HG03139 (cell line): ENCODE data around the gene GPC6.

Source experiments
- ATAC-seq: cut with Tn5 transposase; IDR thresholded peaks from one replicate; pipeline ENCODE4 v1.9.1; 2021; ENCODE audit not compliant: unreplicated experiment

Gene GPC6

DNA sequence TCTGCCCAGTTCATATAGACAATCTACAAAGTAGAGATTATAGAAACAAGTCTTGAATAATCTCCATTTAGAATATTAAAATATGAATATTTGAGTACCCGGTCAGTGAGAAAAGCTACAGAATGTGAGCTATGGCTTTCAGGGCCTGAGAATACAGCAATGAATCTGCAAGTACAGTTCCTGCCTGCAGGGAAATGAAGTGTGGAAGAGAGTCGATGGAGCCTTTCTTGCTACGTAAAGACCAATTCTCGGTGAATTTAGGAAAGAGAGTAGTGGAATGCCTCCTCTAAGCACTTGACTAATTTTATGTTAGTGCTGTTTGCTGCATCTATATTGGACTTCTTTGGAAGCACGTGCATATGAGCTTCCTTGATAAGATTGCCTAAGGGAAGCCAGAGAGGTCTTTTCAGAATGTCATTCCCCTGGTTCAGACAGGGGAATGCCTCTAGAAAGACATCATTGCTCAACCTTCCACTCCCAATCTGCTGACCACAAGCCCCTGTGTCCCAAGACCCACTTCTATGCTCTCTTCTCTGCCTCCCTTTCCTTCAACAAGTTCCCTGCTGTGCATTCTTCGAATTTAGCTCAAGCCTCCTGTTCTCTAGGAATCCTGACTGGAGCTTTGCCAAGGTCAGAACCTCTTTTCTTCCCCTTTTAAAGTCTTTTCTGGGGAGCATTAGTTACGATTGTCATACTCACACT, 41.9 kb downstream of the GPC6 start:
- no peak for ATAC-seq

DNA sequence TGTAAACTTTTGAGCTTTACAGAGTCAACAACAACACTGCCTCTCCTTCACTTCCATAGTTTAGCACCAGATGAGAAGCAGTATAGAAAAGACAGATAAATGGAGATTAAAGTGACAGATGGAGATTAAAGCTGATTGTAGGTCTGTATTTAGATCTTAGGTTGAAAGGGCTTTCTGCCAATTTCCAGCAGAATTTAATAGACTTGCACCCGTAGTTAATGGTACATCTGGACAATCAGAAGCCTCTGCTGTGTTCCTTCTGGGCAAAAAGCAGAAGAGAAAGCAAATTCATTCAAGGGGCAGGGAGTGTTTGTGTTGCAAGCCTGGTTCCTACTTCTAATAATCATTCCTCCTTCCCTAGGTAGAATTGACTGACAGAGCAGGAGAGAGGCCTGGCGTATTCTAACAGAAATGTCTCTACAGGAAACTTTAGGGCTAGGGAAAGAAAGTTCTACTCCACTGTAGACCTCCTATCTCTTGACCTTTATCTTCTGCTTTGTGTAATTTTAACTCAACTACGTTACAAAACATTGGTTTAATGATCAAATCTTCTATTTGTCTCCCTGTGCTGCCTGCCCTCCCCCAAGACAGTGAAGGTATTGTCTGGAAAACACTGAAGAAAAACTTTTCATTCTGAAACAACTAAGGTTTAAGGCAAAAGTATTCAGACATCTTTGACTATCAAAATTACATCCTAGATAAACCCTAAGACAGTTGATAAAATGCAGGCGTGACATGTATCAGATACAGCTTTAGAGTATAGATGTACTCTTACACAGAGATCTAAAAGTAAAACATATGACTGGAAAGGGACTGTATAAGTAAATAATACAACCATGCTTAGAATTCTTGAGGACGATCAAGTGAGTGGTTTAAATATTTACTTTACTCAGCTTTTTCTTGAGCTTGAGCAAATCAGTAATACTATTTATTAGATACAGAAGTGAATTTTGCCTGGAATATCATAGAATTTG, 44.4 kb downstream of the GPC6 start:
- no peak for ATAC-seq

DNA sequence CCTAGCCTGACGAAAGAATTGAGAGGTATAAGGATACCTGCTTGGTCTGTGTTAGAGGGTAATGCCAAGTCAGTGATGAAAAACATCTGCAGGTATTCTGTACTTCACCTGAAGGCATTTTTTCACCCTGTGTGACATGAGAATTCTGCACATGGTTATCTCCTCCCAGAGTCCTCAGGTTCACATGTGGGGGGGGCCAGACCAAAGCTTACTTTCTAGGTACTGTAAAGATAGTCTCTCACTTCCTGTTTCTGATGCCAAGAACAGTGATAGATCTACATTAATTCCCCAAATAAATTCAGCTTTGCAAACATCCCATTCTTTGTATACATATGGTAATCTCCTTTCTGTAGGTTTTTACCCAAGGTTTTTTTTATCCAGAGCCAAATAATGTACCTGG, 53.4 kb downstream of the GPC6 start:
- no peak for ATAC-seq

GRCh38 chr13:93280688-93281087, 54.1 kb downstream of the GPC6 start:
- ATAC-seq = no peak

DNA sequence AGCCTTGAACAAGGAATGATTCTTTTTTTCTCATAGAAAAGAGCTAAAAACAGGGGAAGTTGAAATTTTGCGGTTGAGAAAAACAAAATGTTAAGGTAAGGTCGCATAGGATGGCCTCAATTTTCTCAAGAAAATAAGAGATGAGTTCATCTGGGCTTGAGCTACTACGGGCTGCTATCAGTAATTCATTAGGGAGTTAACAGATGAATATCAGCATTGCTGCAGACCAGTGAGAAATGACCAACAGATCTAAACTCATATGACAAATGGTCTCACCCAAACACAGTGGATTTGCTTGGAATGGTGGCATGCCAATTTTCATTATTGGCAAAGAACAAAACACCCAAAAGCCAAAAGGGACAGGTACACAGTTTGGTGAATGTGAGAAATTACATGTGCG, 56.6 kb downstream of the GPC6 start:
- no peak for ATAC-seq

DNA sequence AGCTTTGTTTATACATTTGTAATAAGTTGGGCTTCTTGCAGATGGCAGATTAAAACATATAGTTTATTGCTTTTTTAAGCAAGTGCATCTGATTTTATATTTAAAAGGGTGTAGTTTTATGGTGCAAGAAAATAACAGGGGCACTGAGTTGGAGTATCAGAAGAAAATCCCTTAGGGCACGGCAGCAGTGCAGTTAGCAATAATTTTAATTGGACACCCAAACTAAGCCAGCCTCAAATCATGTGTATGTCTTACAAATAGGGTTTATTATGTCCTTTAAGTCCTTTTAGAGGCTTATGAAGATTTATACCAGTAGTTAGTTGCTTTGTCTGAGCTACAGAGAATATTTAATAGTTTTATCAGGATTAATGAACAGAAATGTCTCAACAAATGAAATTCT, 57.5 kb downstream of the GPC6 start:
- ATAC-seq = no peak

GRCh38 chr13:93286047-93286446, 59.4 kb downstream of the GPC6 start:
- ATAC-seq = no peak

DNA sequence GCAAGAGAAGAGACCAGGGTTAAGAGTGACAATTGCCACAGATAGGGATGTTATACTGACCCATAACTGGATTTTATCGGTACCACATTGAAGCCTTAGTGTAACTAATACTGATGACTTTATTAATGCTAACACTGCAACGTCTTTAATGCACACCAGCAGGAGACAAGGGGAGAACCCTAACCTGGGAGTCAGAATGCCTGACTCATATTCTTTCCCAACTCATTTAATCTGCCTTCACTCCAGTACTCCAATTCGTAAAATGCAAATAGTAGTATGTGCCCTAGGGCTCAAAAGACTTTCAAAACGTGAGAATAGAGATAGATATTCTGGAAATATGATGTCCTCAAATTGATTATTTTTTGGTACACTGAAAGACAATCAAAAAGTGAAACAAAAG, 62.4 kb downstream of the GPC6 start:
- ATAC-seq = no peak

DNA sequence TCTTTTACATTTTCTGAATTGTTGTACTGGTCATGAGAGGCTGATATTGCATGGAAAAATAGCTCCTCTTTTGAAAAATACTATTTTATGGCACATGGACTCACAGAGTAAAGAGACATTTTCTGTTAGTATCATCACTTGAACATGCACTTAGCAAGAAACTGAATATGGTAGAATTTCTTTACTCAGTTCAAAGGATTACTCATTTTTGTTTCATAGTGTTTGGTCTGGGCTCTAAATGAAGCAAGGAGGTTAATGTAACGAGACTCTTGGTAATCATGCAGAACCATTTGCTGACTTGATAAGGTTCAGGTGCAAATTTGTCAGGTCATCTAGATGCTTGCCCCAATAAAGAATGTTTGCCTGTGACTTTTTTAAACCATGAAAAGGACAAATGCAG, 63.2 kb downstream of the GPC6 start:
- ATAC-seq = no peak

DNA sequence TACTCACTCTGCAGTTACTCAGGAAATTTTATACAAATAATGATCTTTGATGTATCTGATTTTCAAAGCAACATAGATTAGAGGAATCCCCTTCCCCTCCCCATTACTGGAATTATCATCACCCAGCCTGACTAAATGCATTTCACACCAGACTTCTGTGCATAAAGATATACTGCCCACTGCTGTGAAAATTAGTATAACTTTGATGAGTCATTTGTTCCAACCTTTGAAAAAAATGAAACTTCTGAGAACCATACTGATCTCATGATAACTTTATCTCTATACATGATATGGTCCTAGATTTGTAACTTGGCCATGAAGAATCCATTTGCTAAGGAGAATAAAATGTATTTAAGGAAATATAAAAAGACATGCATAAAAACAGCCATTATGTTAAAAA, 63.9 kb downstream of the GPC6 start:
- ATAC-seq = no peak

GRCh38 chr13:93292366-93292765, 65.8 kb downstream of the GPC6 start:
- no peak for ATAC-seq

GRCh38 chr13:93293710-93294109, 67.1 kb downstream of the GPC6 start:
- ATAC-seq = no peak

DNA sequence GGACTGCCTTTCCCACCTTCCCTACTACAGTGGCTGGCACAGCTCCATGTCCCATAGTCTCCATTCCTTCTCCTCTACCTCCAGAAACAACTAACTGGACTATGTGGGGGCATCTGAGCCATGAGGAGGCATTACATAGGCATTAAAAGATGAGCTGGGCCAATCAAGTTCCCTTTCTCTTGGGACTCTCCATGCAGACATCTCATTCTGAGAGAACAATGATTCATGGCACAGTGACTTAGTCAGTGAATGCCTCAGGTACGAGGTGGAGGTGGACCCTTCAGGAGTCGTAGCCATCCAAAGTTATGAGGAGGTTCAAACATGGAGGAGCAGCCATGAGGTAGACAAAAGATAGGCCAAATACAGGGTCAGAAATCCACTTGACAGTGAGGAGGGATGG, 70.0 kb downstream of the GPC6 start:
- no peak for ATAC-seq

DNA sequence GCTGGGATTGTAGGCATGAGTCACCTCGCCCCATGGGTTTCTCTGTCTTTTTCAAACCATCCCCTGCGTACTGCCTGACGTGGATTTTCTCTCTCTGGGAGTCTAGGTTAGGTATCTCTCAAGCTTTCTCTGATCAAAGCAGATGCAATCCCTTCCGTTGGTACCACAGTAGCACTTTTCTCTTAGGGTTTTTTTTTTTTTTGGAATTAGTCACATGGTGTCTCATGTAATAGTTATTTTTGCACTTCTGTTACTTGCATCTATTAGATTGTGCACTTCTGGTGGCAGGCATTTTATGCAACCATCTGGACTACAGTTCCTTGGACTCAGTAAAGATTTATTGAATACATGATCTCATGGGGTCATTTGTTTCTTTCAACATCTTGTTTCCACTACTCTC, 72.1 kb downstream of the GPC6 start:
- ATAC-seq = no peak

- no peak for ATAC-seq
Measured at GRCh38 chr13:93304134-93304533, 77.5 kb downstream of the GPC6 start.

DNA sequence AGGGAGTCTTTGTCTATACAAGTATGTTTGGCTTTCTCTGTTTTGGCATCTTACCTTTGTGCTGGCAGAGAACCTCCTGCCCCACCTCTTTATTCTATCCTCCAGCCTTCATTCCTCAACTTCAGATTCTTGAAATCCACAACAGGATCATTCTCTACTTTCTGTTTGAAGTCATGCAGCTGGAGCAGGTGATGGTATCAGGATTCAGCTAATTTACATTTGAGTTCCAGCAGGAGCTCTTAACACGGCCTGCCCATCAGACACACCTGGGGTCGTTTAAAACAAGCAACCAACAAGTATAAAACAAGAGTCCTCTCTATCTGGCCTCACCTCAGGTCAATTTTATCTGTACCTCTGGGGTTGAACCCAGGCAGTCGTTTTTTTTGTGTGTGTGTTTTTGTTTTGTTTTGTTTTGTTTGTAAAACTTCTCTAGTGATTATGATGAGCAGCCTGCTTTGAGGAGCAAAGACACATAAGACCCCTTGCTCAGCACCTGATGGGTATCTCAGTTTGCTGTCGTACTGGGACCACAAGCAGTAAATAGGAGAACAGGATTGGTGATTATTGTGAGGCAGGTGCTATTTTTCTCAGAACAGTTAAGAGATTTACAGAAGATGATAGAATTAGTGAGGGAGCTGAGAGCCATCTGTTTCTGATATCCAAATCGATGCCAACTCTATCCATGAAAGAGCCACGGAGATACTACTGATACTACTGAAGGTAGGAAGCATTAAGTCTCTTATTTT, 78.4 kb downstream of the GPC6 start:
- ATAC-seq = no peak

DNA sequence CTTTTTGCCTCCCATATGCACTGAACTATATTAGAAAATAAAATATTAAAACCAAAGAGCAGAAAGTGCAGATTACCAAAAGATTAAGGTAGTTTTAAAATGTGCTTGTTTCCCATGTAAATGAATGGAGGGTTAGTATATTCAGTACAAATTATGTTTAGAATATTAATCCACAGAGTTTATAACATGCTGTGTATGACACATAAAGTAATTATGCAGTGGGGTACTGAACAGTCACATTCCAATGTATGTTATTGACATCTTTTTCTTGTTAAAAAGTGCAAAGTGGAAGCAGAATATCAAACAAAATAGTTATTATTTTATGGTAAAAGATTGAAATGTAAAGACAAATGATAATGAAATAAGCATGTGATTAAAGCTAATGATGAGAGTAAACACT, 79.3 kb downstream of the GPC6 start:
- ATAC-seq = no peak

- no peak for ATAC-seq
Measured at GRCh38 chr13:93307136-93307535, 80.5 kb downstream of the GPC6 start.

- no peak for ATAC-seq
Measured at GRCh38 chr13:93307651-93308050, 81.0 kb downstream of the GPC6 start.

DNA sequence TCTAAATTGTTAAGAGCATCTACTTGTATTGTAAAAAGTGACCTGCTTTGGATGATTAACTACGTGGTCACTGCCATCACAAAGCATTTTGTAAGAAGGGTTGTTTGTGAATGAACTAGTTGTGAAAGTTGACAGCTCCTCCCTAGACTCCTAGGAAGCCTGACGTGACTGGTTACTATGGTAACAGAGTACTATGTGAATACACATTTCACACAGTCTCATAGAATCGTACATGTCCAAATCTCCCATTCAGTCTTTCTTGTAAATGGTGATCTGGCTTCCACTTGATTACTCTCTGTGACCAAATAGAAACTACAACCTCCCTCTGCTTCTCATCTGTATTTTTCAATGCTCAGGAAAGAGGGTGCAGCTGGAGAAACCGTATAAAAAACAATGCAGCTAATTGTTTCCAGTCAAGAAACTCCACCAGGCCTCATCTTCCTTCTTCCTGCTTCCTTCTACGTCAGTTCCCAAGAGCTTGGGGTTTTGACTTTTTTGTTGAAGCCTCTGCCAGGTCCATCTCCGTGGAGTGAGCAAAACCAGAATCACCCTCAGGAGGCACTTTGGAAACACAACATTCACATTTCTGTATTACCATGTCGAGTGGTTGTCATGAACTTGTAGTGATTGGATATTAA, 83.4 kb downstream of the GPC6 start:
- no peak for ATAC-seq

DNA sequence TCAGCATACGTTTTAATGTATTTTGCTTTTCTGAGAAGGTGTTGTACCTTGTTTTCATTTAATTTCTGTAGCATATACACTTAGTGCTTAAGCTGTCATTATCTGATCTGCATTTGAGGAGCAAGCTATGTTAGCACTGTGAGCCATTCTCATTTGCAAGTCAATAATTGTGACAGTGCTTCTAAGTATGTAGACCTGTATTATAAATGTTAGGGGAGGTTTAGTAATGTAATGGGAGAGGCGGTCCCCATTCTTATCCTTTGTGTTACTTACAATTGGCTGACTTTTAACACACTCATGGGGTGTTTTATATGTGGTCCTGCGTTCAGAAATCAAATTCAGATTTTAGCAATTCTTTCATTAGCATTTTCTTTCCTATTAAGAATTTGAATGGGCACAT, 90.2 kb downstream of the GPC6 start:
- no peak for ATAC-seq
